Keratinocyte (primary cell): ENCODE measurements around the gene FTSJ3.

ENCODE experiments used
- CTCF ChIP-seq, 3 experiments: IDR thresholded peaks in 1 of 3; conservative IDR thresholded peaks in 1 of 3; optimal IDR thresholded peaks in 1 of 3; 2 replicates in 2 of 3; 3 replicates in 1 of 3; pipeline versions ENCODE3 to v1.5.1; 2011; ENCODE audit warnings: low read length in 3 of 3, mild to moderate bottlenecking in 3 of 3, moderate library complexity in 2 of 3, control low read depth in 1 of 3, inconsistent platforms in 1 of 3; ENCODE audit not compliant: insufficient read depth in 2 of 3; ENCODE audit errors: extremely low read depth in 1 of 3
- EZH2 ChIP-seq: IDR thresholded peaks from one replicate; pipeline ENCODE4 v1.6.1; 2012; ENCODE audit warnings: inconsistent platforms, mild to moderate bottlenecking, low read length, moderate library complexity

GRCh38 chr17:63816123-63816522, 11.3 kb downstream of the FTSJ3 start:
- no peak for TF ChIP-seq CTCF (optimal IDR thresholded peaks at IDR 0.05 in 1 of 3, IDR thresholded peaks at IDR 0.05 in 1 of 3, conservative IDR thresholded peaks at IDR 0.05 in 1 of 3; ENCODE audit: extremely low read depth in 1 of 3, insufficient read depth in 2 of 3, low read length in 3 of 3)
- no peak for TF ChIP-seq EZH2
